HEK293T (cell line): Measurements from ENCODE around the gene BDKRB1.

ENCODE experiments used
- ELF4 ChIP-seq: fragments of 450-650 bp; IDR thresholded peaks from 2 replicates; pipeline ENCODE4 v1.6.1; 2017; ENCODE audit warnings: antibody characterized with exemption
- PKNOX1 ChIP-seq: fragments of 450-650 bp; IDR thresholded peaks from 2 replicates; pipeline ENCODE4 v1.6.1; 2016
- SUZ12 ChIP-seq: fragments of 450-650 bp; IDR thresholded peaks from 2 replicates; pipeline ENCODE4 v1.6.1; 2016; ENCODE audit warnings: mild to moderate bottlenecking
- TARDBP ChIP-seq: fragments of 450-650 bp; IDR thresholded peaks from 2 replicates; pipeline ENCODE4 v1.6.1; 2016
- ZNF384 ChIP-seq: fragments of 450-650 bp; IDR thresholded peaks from 2 replicates; pipeline ENCODE4 v1.6.1; 2016

- TF ChIP-seq ELF4 (no peak), ZNF384 (no peak), PKNOX1 (no peak), SUZ12 (no peak), TARDBP (no peak)
Measured at GRCh38 chr14:96275177-96276112, 19.4 kb downstream of the BDKRB1 start.
